Inferior parietal cortex (tissue), 1 donor: Measurements from ENCODE around the gene RNU6-7.
A peak's percentile ranks its signal among the peaks of the same experiment; 100 is the strongest.

ENCODE experiments used
- DNase-seq: peaks from one replicate; pipeline ENCODE4 v3.0.0-alpha.2; 2016; ENCODE audit errors: extremely low spot score

The RNU6-7 gene

DNA sequence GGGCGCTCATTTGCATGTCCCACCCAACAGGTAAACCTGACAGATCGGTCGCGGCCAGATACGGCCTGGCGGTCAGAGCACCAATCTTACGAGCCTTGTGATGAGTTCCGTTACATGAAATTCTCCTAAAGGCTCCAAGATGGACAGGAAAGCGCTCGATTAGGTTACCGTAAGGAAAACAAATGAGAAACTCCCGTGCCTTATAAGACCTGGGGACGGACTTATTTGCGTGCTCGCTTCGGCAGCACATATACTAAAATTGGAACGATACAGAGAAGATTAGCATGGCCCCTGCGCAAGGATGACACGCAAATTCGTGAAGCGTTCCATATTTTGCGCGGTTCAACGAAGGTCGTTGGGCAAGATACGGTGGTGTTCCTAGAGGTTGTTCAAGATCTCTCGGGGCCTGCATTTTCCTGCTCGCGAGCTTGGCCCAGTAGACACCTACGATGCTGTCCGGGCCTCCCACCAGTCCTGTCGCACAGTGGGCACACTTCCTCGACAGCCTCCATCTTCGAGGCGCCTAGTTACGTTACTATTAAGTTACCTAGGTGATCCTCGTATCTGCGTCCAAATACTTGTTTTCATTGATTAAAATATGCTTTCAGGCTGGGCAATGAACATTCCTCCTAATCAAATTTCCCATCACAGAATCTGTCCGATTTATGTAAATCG, at the start of gene RNU6-7:
Gene RNU6-7, plus strand, starts transcription at position 230 of the 675 bp plus-strand sequence.
- DNase-seq, result no peak

GRCh38 chr14:32166029-32166428, 35.8 kb upstream of the RNU6-7 start:
- DNase-seq, result no peak

DNA sequence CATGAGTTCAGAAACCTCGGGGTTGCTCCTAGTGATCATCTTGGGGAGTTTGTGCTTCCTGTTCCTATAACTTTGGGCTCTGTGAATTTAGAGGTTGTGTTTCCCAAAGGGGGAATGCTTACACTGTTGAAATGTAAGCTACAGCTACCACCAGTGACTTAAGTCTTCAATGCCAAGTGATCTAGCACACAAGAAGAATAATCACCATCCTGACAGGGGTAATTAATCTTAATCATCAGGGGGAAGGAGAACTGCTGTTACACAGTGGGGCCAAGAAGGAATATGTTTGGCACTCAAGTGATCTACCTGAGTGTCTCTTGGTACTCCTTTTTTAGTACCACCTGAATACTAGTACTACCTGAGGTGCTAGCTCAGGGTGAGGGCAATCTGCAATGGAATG, 34.9 kb upstream of the RNU6-7 start:
- no peak for DNase-seq

DNA sequence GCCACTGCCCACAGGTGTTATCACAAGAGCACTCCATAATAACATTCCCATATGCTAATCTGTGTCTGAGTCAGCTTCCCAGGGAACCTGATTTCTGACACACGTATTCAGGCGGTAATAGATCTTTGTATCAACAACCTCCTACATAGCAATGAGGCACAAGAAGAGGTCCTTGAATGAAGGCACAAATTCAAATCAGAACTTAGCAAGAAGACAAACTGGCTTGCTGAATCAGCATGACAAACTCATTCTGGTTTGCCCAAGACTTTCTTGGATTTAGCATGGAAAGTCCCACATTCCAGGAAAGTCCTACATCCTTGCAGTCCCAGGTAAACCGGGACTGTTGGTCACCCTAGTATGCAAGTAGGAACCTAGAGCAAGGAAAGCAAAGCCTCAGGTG, 33.9 kb upstream of the RNU6-7 start:
- no peak for DNase-seq

- DNase-seq, result no peak
These were observed 32.7 kb upstream of the RNU6-7 start for GRCh38 chr14:32169191-32169590.

GRCh38 chr14:32171469-32171868, 30.4 kb upstream of the RNU6-7 start:
- DNase-seq, result no peak

GRCh38 chr14:32183151-32184058, 18.4 kb upstream of the RNU6-7 start:
- DNase-seq, result no peak

DNA sequence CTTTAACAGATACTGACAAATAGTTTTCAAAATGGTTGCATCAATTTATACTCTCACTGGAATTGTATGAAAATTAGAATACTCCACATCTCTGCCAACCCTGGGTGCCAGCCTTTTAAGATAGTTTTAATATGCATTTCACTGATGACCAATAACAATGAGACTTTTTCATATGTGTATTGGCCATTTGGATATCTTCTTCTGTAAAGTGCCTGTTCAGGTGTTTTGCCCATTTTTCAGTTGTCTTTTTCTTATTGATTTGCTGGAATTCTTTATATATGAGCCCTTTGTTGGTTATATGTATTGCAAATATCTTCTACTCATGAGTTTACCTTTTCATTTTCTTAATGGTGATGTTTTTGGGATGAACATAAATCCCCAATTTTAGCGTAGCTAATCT, 16.7 kb upstream of the RNU6-7 start:
- no peak for DNase-seq

- no peak for DNase-seq
These were observed 15.6 kb upstream of the RNU6-7 start for GRCh38 chr14:32186248-32186647.

- no peak for DNase-seq
These were observed 12.0 kb upstream of the RNU6-7 start for GRCh38 chr14:32189811-32190210.

DNA sequence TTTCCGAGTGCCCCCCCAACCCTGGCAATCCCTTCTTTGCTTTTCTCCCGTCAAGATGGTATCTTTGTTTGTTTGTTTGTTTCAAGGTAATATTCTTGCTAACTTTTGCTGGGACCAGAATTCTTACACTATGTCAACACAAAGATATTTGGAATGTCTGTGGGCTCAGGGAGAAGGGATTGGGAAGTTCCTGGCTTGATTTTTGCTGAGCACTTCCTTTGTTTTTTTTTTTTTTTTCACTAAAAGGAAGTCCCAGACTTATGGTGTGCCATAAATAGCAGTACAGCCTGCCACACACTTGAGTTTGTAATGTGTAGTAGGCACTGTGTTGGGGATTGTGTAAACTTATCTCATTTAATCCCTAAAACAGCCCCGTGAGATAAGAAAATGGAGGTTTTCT, 11.2 kb upstream of the RNU6-7 start:
- DNase-seq, result no peak

- DNase-seq, result no peak
These were observed 9.0 kb upstream of the RNU6-7 start for GRCh38 chr14:32192712-32193373.

DNA sequence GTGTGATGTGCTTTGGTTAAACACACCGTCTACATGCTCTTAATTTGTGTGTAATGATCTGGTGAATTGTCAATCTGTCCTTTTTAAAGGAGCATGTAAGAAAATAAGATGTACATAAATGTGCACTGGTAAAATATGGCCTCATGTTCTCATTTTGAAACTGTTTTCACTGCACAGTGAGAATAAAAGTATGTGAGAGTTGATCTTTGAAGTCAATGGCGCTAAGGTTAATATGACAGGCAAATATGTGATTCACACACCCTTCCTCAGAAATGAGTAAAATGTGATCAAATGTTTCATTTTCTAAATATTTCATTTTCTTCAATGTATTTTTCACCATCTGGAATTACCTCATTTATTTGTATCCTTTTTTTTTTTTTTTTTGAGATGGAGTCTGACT, 8.3 kb upstream of the RNU6-7 start:
- DNase-seq, result no peak

GRCh38 chr14:32195636-32196035, 6.2 kb upstream of the RNU6-7 start:
- DNase-seq, result no peak

DNA sequence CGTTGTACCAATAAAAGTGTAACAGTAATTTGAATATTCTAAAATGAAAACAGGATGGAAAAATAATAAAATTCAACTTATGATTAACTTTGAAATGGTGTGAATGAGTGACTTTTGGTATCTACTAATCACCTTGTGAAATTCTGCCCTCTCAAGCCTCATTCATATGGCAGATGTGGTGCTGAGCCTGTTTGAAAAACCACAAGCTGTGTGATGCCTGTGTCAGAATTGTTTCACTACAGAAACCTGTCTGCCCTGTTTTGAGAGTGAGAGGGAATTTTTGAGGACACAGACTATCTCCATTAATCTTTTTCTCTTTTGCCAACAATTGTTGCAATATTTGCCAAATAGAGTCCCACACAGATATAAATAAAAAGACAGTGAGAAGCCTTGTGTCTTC, 3.9 kb upstream of the RNU6-7 start:
- DNase-seq, result no peak

DNA sequence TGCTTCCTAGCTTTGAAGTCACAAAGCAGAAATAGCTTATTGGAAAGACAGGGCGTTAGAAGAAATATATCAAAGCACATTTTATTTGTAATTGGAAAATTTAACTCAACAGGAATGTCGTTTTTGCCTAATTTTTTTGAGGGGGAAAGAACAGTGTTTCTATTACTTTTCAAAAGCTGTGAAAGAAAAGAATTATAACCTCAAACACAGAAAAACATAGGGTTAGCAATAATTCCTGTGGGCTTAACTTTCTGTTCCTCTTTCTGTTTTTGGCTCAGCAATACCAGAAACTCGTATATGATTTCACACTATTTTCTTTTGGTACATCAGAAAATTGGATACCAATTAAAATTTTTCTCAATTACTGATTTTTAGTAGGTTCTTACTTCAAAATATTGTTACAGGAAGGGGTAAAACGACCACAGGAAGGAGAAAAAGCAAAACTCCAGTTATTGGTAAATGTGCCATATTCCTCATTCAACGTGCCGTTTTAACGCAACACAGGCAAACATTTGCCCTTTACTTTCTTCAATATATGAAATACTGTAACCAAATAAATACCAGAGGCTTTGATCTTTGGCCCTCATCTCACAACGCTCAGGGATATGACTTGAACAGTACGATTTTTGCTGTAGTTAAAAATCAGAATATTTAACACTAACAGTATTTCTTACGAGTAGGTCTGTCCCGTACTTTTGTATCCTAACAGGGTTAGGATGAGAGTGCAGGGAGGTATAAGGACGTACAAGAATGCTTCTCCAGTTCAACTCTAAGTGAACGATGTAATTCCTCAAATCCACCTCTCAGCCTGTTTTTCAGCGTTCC, 1.3 kb upstream of the RNU6-7 start:
- peak; percentile 6 for DNase-seq

- DNase-seq, result peak; percentile 72
These were observed 541 bp upstream of the RNU6-7 start for GRCh38 chr14:32201193-32201815.

- DNase-seq, result peak; percentile 61
These were observed 699 bp downstream of the RNU6-7 start for GRCh38 chr14:32202491-32202997.

- DNase-seq, result peak; percentile 80
These were observed 1.4 kb downstream of the RNU6-7 start, which contains the start of gene RNU6-8 for GRCh38 chr14:32202998-32203882. RNU6-8 (minus strand) TSS chr14:32203269.

DNA sequence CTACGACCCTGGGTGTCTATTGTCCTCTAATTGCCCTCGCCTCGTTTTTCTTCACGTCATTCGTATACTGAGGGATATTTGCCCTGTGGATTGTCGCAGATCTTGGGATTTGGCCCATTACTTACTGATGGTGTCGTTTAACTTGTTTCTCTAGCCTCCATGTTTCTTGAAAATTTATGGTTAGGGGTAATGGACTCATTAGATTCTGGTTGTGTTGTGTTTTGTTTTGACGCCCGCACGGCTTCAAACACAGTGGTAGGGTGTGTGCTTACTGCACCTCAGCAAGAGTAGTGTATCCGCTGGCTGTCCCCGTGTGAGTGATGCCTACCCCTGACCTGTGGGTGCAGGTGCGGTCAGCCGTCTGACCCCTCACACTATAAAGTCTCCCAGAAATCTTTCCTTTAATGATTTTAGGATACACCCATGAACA, 2.1 kb downstream of the RNU6-7 start:
- DNase-seq, result peak; percentile 31
